ENCODE measurements around the gene NEUROG1. TPM values are rescaled to one million over a fixed set of nuclear protein-coding genes. Genes with fewer than 3 reads are reported as not detected.

The NEUROG1 gene, protein sequence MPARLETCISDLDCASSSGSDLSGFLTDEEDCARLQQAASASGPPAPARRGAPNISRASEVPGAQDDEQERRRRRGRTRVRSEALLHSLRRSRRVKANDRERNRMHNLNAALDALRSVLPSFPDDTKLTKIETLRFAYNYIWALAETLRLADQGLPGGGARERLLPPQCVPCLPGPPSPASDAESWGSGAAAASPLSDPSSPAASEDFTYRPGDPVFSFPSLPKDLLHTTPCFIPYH
- not detected in 2 replicates for total RNA-seq (2012; rRNA removed)

GRCh38 chr5:135535820-135536801, at the start of gene NEUROG1:
Gene NEUROG1 (minus strand): TSS chr5:135535964. CDS start chr5:135535690, 274 bp downstream.
- Histone ChIP-seq H3K4me2 (ENCODE audit: low read length) (no peak within 1 kb of the TSS), H3K4me3 (ENCODE audit: low read length) (no peak within 1 kb of the TSS), H3K9ac (ENCODE audit: low read depth, low read length) (no peak within 1 kb of the TSS), H3K4me1 (ENCODE audit: control insufficient read depth, insufficient read depth, low read length) (no peaks in the 10 kb centered on the region), H3K36me3 (ENCODE audit: insufficient read depth, low read length) (no peaks in the 10 kb centered on the region), H3K27me3 (ENCODE audit: control insufficient read depth, insufficient read depth, low read length) (peaks cover 91% of the 10 kb centered on the region), H3K9me3 (replicated peaks; ENCODE audit: low read length) (no peaks in the 10 kb centered on the region)

- H3K36me3 ChIP-seq (ENCODE audit: insufficient read depth, low read length): no peaks in the 10 kb centered on the region
- H3K4me2 ChIP-seq (ENCODE audit: low read length): no peak overlapping the region
- H3K9me3 ChIP-seq (replicated peaks; ENCODE audit: low read length): no peaks in the 10 kb centered on the region
- H3K4me1 ChIP-seq (ENCODE audit: control insufficient read depth, insufficient read depth, low read length): no peaks in the 10 kb centered on the region
- peaks cover 65% of the 10 kb centered on the region for H3K27me3 ChIP-seq (ENCODE audit: control insufficient read depth, insufficient read depth, low read length)
- no peak overlapping the region for H3K4me3 ChIP-seq (ENCODE audit: low read length)
- no peak overlapping the region for H3K9ac ChIP-seq (ENCODE audit: low read depth, low read length)
Measured at GRCh38 chr5:135584918-135585317, 49.2 kb upstream of the NEUROG1 start.

- Histone ChIP-seq H3K4me2 (ENCODE audit: low read length) (no peak overlapping the region), H3K9ac (ENCODE audit: low read depth, low read length) (no peak overlapping the region), H3K9me3 (replicated peaks; ENCODE audit: low read length) (no peaks in the 10 kb centered on the region), H3K4me1 (ENCODE audit: control insufficient read depth, insufficient read depth, low read length) (no peaks in the 10 kb centered on the region), H3K27me3 (ENCODE audit: control insufficient read depth, insufficient read depth, low read length) (peaks cover 71% of the 10 kb centered on the region), H3K4me3 (ENCODE audit: low read length) (no peak overlapping the region), H3K36me3 (ENCODE audit: insufficient read depth, low read length) (no peaks in the 10 kb centered on the region)
Measured at GRCh38 chr5:135584276-135584675, 48.5 kb upstream of the NEUROG1 start.

DNA sequence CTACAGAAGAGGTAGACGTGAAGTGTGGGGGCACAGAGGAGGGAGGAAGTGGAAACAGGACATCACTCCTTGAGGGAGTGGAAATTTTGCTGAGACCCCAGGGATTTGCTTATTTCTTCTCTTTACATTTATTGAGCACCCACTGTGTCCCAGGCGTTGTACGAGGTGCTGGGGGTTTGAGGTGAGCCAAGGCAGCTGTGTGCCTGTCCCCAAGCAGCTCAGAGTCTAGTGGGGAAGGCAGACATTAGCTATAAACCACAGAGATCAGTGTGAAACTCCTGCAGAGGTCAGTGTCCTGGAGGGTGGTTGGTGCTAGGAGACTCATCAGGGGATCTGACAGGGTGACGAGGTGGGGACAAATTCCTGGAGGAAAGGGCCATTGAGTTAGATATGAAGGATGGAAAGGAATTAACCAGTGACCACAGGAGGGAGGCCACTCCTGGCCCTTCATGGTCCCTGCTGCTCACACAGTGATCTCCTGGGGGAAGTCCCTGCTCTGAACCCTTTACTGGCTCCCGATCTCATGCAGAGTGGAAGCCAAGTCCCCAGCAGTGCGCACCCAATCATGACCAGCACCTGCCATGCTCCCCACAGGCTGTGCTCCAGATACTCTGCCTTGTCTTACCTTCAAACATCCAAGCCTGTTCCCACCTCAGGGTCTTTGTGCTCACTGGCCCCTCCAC, 46.5 kb upstream of the NEUROG1 start:
- no peaks in the 10 kb centered on the region for H3K9me3 ChIP-seq (replicated peaks; ENCODE audit: low read length)
- no peak overlapping the region for H3K4me3 ChIP-seq (ENCODE audit: low read length)
- H3K27me3 ChIP-seq (ENCODE audit: control insufficient read depth, insufficient read depth, low read length): peaks cover 79% of the 10 kb centered on the region
- H3K4me2 ChIP-seq (ENCODE audit: low read length): no peak overlapping the region
- H3K36me3 ChIP-seq (ENCODE audit: insufficient read depth, low read length): no peaks in the 10 kb centered on the region
- no peak overlapping the region for H3K9ac ChIP-seq (ENCODE audit: low read depth, low read length)
- no peaks in the 10 kb centered on the region for H3K4me1 ChIP-seq (ENCODE audit: control insufficient read depth, insufficient read depth, low read length)

- Histone ChIP-seq H3K4me3 (ENCODE audit: low read length) (no peak within 1 kb of the TSS), H3K4me1 (ENCODE audit: control insufficient read depth, insufficient read depth, low read length) (no peaks in the 10 kb centered on the region), H3K36me3 (ENCODE audit: insufficient read depth, low read length) (no peaks in the 10 kb centered on the region), H3K9ac (ENCODE audit: low read depth, low read length) (no peak within 1 kb of the TSS), H3K9me3 (replicated peaks; ENCODE audit: low read length) (no peaks in the 10 kb centered on the region), H3K27me3 (ENCODE audit: control insufficient read depth, insufficient read depth, low read length) (peaks cover 90% of the 10 kb centered on the region), H3K4me2 (ENCODE audit: low read length) (peak within 1 kb of the TSS; percentile 54)
Measured at GRCh38 chr5:135578685-135579341, 43.0 kb upstream of the NEUROG1 start, which contains the start of gene CXCL14. Gene CXCL14 (minus strand): TSS chr5:135578991. CDS start chr5:135578778, 213 bp downstream.

GRCh38 chr5:135578305-135578684, 42.5 kb upstream of the NEUROG1 start:
- Histone ChIP-seq H3K27me3 (ENCODE audit: control insufficient read depth, insufficient read depth, low read length) (peaks cover 85% of the 10 kb centered on the region), H3K4me2 (ENCODE audit: low read length) (peak overlapping the region; percentile 54), H3K4me1 (ENCODE audit: control insufficient read depth, insufficient read depth, low read length) (no peaks in the 10 kb centered on the region), H3K4me3 (ENCODE audit: low read length) (no peak overlapping the region), H3K36me3 (ENCODE audit: insufficient read depth, low read length) (no peaks in the 10 kb centered on the region), H3K9ac (ENCODE audit: low read depth, low read length) (no peak overlapping the region), H3K9me3 (replicated peaks; ENCODE audit: low read length) (no peaks in the 10 kb centered on the region)

DNA sequence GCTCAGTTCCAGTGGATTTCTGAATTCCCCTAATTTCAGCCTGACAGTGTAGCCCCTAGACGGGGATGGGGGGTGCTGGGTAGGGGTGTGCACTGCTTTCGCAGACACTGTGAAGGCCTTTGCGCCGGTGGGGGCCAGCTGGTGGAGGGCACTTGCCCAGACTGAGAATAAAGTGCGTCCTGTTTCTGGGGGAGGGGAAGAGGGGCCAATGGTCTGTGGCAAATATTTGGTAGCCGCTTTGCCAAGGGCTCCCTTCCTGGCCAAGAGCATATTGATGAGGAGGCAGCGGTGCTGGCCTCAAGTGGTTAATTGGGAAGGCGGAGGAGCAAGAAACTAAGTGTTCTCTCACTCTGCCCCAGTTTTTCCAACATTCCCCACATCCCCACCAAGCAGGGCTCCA, 41.7 kb upstream of the NEUROG1 start:
- Histone ChIP-seq H3K9ac (ENCODE audit: low read depth, low read length) (no peak overlapping the region), H3K27me3 (ENCODE audit: control insufficient read depth, insufficient read depth, low read length) (peaks cover 79% of the 10 kb centered on the region)

DNA sequence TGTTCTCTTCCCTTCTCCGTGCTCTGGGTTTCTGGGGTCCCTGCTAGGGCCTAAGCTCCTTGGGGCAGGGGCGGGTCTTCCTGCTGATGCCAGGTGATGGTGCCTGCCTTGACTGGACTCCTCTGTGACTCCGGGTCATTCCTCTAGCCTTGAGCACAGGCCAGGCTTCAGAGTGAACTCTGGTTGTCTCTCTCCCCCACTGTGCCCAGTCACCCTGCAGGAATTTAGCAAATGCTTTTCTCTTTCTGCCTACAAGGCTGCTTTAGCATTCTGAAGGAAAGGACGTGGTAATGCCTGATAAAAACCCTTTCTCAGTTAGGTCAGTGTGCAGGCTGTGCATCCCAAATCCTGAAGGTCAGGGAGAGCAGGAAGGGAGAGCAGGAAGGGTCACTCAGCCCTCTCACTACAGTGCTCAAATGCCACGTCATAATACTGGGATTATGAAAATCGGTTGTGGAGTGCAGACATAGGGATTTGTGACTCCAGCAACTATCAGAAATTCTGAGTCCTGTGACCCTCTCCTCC, 40.4 kb upstream of the NEUROG1 start:
- H3K27me3 ChIP-seq (ENCODE audit: control insufficient read depth, insufficient read depth, low read length): peaks cover 79% of the 10 kb centered on the region
- H3K36me3 ChIP-seq (ENCODE audit: insufficient read depth, low read length): no peaks in the 10 kb centered on the region
- H3K4me1 ChIP-seq (ENCODE audit: control insufficient read depth, insufficient read depth, low read length): no peaks in the 10 kb centered on the region
- no peaks in the 10 kb centered on the region for H3K9me3 ChIP-seq (replicated peaks; ENCODE audit: low read length)
- no peak overlapping the region for H3K4me3 ChIP-seq (ENCODE audit: low read length)
- H3K4me2 ChIP-seq (ENCODE audit: low read length): no peak overlapping the region
- no peak overlapping the region for H3K9ac ChIP-seq (ENCODE audit: low read depth, low read length)

More for the DNA sequence above, 41.7 kb upstream of the NEUROG1 start:
- Histone ChIP-seq H3K4me1 (ENCODE audit: control insufficient read depth, insufficient read depth, low read length) (no peaks in the 10 kb centered on the region), H3K36me3 (ENCODE audit: insufficient read depth, low read length) (no peaks in the 10 kb centered on the region), H3K4me2 (ENCODE audit: low read length) (no peak overlapping the region), H3K9me3 (replicated peaks; ENCODE audit: low read length) (no peaks in the 10 kb centered on the region), H3K4me3 (ENCODE audit: low read length) (no peak overlapping the region)

DNA sequence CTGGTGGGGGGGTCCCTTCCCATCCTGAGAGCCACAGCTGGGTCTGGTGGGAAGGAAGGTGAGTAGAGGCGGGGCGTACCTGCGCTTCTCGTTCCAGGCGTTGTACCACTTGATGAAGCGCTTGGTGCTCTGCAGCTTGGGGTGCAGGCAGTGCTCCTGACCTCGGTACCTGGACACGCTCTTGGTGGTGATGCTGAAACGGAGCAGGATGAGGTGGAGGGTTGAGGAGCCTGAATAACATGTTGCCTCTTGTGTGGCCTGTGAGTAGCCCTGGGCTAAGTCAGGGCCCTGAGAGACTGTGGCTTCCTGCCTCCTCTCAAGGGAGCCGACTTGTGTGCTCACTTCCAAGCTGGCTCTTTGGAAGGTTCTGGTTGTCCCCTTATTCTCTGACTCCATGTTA, 38.7 kb upstream of the NEUROG1 start:
- H3K9me3 ChIP-seq (replicated peaks; ENCODE audit: low read length): no peaks in the 10 kb centered on the region
- no peaks in the 10 kb centered on the region for H3K4me1 ChIP-seq (ENCODE audit: control insufficient read depth, insufficient read depth, low read length)
- H3K9ac ChIP-seq (ENCODE audit: low read depth, low read length): no peak overlapping the region
- no peak overlapping the region for H3K4me3 ChIP-seq (ENCODE audit: low read length)
- H3K4me2 ChIP-seq (ENCODE audit: low read length): no peak overlapping the region
- H3K27me3 ChIP-seq (ENCODE audit: control insufficient read depth, insufficient read depth, low read length): peaks cover 68% of the 10 kb centered on the region
- H3K36me3 ChIP-seq (ENCODE audit: insufficient read depth, low read length): no peaks in the 10 kb centered on the region

DNA sequence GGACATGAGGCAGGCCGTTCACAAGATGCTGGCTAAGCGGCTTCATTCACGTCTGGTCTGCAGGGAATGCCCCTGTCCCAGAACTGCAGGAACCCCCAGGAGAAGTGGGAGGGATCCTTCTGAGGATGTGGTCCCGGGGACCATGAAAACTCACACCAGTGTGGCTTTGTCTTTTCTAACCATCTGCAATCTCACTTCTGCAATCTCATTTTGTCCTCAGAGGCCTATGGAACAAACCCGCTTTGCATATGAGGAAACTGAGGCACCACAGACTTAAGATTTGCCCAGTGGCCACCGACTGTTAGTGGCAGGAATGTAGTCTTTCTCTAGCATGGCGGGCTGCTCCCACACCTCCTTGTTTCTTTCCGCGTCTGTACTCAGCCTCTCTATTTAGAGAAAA, 36.1 kb upstream of the NEUROG1 start:
- no peak overlapping the region for H3K4me3 ChIP-seq (ENCODE audit: low read length)
- no peaks in the 10 kb centered on the region for H3K4me1 ChIP-seq (ENCODE audit: control insufficient read depth, insufficient read depth, low read length)
- peaks cover 42% of the 10 kb centered on the region for H3K27me3 ChIP-seq (ENCODE audit: control insufficient read depth, insufficient read depth, low read length)

More for the DNA sequence above, 36.1 kb upstream of the NEUROG1 start:
- Histone ChIP-seq H3K9ac (ENCODE audit: low read depth, low read length) (no peak overlapping the region), H3K4me2 (ENCODE audit: low read length) (no peak overlapping the region), H3K9me3 (replicated peaks; ENCODE audit: low read length) (no peaks in the 10 kb centered on the region), H3K36me3 (ENCODE audit: insufficient read depth, low read length) (no peaks in the 10 kb centered on the region)

Data from skeletal muscle satellite cell (primary cell).